ENCODE results near the gene IFTAP.

Gene IFTAP

GRCh38 chr11:36699271-36699670, 105.0 kb downstream of the IFTAP start:
- H3K4me3 Mint-ChIP-seq, result no peak overlapping the region
- H3K27me3 Mint-ChIP-seq, result peaks cover 52% of the 10 kb centered on the region

DNA sequence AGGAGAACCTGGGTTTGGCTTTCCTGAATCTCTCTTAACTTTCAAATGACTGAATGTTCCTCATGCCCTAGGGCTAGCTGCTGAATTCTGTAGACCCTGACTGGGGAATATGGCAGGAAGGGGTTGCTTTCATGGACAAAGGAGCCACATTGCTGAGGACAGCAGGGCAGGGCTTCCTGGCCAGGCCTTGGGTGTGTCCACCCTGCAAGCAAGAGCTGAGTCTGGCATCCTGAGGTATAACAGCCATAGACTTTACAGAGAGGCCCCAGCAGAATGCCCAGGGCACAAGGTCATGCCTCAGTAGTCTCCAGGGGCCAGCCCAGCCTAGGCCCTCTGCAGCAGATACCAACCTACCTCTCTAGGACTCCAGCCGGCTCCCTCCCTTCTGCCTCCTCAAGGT, 105.9 kb downstream of the IFTAP start:
- Mint-ChIP-seq H3K27me3 (peaks cover 52% of the 10 kb centered on the region), H3K27ac (no peak overlapping the region), H3K9me3 (no peaks in the 10 kb centered on the region), H3K36me3 (ENCODE audit: low read depth) (no peaks in the 10 kb centered on the region), H3K4me3 (no peak overlapping the region), H3K4me1 (ENCODE audit: low read depth) (peaks cover 2% of the 10 kb centered on the region)
- no peak for DNase-seq

More at GRCh38 chr11:36699271-36699670, 105.0 kb downstream of the IFTAP start:
- DNase-seq, result no peak
- Mint-ChIP-seq H3K4me1 (ENCODE audit: low read depth) (peaks cover 2% of the 10 kb centered on the region), H3K9me3 (no peaks in the 10 kb centered on the region), H3K36me3 (ENCODE audit: low read depth) (no peaks in the 10 kb centered on the region), H3K27ac (no peak overlapping the region)

DNA sequence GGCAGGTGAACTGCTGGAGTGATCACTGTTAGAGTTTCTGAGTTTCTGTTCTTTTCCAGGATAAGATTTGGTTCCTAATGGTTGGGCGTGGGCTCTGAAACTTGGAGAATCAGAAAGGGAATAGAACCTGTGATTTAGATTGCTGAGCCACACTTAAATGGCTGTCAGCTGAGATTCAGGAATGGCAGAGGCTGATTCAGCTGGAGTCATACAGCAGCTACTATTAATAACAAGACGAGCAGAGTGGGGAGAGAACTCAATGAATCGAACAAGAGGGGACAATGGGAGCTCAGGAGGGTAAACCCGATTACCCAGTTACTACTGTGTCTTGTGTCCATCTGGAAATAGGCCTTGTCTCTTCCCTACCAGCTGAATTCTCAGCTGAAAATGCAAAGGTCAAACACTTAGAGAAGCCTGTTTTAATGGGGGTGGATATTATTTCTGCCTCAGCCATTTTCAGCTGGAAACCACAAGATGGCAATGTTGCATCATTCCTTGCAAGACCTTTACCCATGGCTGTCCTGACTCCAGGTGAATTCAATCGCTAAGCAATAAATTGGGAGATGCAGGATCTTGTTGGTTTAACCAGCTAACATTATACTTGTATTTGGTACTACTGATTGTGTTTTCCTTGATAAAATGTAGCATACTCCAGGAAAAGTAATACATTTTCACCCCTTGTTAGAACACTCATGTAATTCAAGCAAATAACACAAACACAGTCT, 108.2 kb downstream of the IFTAP start:
- Mint-ChIP-seq H3K9me3 (no peaks in the 10 kb centered on the region), H3K4me3 (no peak overlapping the region), H3K27me3 (peaks cover 48% of the 10 kb centered on the region), H3K36me3 (ENCODE audit: low read depth) (no peaks in the 10 kb centered on the region), H3K4me1 (ENCODE audit: low read depth) (peaks cover 2% of the 10 kb centered on the region), H3K27ac (no peak overlapping the region)
- no peak for DNase-seq

DNA sequence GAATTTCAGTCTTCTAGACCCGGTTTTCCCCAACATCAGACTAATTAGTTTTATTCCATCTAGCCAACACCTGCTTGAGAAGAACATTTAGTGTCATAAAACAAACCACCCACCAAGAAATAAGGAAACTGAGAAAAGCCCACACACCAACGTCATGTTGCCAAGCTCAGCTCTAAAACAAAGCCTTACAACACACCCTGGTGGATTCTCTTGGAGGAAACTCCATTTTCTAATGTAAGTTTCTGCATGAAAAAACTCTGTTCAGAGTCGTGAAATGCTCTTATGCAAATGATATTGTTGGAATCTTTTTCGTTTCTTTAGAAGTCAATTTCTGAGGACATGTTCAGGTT, 108.7 kb downstream of the IFTAP start:
- DNase-seq, result no peak
- H3K4me3 Mint-ChIP-seq, result no peak overlapping the region

More for the DNA sequence above, 108.7 kb downstream of the IFTAP start:
- Mint-ChIP-seq H3K27me3 (peaks cover 49% of the 10 kb centered on the region), H3K4me1 (ENCODE audit: low read depth) (peaks cover 2% of the 10 kb centered on the region), H3K9me3 (no peaks in the 10 kb centered on the region), H3K36me3 (ENCODE audit: low read depth) (no peaks in the 10 kb centered on the region), H3K27ac (no peak overlapping the region)
